Stimulated activated CD8-positive, alpha-beta memory T cell treated with anti-CD3 and anti-CD28 coated beads, Interleukin-4, amount 100 ng/mL, for 24 hours (primary cell): ENCODE results near the gene DCAF8L1.
"Not testable (repeated sequence)": the region's sequence is repeated elsewhere in the genome, so short reads cannot be mapped to it uniquely, and the experiment has no call there.

ENCODE experiments used
- DNase-seq: peaks from one replicate; pipeline ENCODE4 v3.0.0-alpha.2; 2020; ENCODE audit warnings: low read depth

Gene DCAF8L1

DNA sequence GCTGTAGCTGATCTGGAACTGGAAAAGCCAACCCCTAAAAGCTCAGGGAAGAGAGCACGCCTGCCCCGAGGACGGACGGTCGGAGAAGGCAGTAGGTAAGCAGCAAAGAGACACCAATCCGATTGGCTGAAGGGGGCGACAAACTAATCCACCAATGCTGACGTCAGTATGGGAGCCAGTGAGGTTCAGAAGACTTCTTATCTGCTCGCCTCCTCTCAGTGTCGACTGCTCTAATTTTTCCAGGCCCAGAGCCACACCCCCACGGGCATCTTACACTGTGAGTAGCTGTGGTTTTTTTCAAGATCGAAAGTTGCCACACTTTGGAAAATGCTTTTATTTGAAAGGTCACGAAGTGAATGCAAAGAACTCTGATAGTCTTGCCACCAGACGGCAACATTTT lies at the start of gene DCAF8L1:
Gene DCAF8L1, minus strand, starts transcription at position 101 of the 400 bp plus-strand sequence. CDS start 115 bp downstream, outside the sequence.
- DNase-seq, result no peak

DNA sequence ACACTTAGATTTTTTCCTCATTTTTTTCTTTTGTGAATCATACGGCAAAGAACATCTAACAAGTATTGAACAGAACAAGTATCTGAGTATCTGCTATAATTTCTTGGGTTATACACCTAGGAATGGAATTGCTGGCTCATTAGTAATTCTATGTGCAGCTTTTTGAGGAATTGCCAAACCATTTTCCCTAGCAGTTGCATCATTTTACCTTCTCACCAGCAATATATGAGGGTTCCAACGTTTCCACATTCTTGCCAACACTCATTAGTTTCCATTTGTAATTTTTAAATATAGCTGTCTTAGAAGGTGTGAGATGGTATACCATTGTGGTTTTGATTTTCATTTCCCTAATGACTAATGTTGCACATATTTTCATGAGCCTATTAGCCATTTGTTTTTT lies 41.1 kb upstream of the DCAF8L1 start:
- no peak for DNase-seq

DNA sequence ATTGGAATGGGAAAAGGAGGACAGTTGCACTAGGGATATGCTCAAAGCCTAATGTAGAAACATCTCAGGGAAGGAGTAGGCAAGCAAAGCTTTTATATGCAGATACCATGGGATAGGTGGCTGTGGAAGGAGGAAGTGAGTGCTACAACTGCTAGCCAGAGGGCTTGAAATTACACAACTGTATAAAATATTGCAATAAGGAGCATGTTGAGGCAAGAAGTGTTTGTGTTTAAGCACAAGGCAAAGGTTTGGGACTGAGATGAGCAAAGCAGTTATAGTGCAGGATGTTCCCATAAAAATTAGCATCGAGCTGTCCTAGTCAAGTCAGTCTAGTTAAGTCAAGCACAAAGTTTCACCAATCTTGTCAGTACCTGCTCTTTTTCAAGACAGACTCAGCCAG lies 35.6 kb upstream of the DCAF8L1 start:
- no peak for DNase-seq

DNA sequence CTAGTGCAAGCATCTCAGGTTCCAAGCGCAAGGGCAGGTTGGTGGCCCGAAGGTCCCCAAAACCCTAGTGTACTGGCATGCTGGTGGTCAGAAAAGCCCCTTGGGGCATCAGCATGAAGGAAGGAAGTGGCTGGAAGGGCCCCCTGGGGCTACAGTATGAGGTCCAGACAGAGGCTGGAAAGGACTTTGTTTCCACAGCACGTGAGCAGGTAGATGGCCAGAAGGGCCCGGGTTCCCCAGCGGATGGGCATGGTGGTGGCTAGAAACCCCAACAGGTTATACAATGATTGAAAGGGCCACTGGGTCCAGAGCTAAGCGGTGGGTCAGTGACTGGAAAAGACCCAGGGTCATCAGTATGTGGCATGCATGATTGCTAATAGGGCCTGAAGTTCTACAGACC lies 34.7 kb upstream of the DCAF8L1 start:
- no peak for DNase-seq

DNA sequence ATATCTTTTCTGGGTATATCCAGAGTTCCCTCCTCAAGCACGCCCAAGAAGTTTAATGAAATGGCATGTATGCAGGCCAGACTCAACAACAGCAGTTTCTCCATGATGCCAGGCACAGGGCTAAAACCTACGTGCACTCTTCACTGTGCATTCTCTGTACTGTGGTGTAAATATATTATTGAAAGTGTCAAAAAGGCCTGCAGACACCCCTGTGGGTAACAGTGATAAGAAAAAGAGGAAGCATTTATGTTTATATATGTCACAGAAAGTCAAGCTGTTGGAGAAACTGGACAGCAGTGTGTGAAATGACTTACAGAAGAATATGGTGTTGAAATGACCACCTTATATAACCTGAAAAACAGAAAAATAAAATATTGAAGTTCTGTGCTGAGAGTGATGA lies 29.6 kb upstream of the DCAF8L1 start:
- no peak for DNase-seq

DNA sequence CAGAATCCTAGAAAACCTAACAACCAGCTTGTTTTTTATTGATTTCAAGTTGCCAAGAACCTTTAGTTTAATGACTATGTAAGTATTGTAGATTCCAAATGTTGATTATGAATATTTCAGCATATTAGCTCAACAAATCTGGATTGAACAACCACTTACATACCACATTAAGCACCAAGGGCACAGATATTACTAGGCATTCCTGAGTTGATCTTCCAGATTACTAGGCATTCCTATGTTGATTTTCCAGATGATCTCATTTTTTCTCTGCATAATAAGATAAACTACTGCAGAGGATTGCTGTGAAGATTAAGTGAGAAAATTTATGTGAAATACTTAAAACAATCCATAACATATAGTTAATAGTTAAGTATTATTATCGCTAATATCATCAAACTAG lies 17.4 kb upstream of the DCAF8L1 start:
- no peak for DNase-seq

DNA sequence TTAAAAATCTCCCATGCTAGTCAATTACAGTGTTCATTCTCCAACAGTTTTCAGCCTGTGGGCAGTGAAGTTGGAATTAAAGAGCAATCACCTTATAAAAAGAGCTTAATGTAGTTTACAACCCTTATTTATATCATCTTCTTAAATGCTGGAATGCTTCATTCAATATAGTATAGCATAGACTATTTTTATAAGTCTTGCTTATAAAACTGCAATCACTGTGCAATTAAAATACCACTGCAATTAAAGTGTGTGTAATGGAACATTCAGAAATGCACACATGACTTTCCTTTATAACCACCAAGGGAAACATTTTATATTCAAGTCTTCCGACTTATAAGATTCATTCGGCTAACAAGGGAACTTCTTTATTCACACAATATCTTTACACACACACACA lies 16.4 kb upstream of the DCAF8L1 start:
- no peak for DNase-seq

DNA sequence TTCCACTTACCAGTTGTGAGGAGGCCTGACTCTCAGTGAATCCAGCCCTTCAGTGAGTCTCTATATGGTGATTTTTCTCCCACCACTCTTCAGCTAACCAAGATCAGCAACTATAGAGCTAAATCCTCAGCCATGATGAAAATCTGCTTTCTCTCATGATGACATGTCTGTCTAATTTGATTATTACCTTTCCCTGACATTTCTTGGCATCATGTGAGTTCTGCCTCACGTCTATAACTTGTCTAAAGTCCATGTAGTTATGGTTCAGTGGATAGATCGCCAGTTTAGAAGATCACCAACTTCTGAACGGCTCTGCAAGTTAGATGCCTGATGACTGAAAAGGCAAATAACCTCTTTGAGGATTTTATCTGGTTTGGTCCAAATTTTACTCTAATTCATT lies 14.9 kb upstream of the DCAF8L1 start:
- DNase-seq, result no peak

DNA sequence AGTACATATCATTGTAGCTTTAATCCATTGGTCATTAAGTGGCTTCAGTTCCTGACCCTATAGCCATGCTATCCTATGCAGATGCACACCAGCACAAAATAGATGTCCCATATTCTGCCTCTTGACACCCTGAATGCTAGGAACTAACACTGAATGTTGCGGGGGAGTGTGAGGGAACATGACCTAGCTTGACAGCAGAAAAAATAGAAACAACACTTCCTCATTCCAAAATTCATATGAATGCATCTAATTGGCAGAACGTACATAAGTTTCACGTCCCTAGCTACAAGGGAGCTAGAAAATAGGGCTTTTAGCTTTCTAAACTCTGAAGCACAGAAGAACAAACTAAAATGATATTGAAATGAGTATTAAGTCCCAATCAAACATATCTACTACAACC lies 14.4 kb upstream of the DCAF8L1 start:
- DNase-seq, result no peak

DNA sequence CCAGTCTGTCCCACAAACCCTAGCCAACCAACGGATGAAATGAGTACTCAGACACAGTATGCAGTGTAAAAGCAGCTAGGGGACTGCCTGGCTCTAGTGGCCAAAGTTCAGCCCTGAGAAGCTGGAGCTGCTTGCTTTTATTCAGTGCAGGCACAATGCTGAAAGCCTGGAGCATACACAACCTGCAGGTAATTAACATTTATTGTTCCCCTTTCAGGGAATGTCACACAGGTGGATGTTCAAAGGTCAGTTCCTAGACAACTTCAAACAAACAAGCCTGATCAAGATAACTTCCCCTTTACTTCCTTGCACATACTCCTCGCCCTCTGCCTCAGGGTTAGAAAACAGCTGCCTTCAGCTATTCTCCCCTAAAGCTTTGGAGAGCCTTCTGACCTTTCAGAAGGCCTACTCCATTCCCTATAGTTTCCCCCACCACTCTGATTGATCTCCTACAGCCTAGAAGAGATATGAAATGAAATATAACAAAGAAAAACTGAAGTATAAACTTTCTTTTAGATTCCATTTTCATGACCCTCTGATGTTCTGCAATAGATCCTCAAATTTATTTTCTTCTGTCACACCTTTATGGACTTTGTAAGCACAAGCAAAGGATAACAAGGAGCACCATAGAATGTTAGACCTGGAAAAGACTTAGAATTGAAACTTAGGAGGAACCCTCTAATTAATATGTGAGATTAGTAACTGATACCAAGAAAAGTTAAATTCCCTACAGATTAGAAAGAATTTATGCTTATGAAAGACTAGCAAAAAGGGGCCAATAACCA lies 6.8 kb upstream of the DCAF8L1 start:
- DNase-seq, result no peak

DNA sequence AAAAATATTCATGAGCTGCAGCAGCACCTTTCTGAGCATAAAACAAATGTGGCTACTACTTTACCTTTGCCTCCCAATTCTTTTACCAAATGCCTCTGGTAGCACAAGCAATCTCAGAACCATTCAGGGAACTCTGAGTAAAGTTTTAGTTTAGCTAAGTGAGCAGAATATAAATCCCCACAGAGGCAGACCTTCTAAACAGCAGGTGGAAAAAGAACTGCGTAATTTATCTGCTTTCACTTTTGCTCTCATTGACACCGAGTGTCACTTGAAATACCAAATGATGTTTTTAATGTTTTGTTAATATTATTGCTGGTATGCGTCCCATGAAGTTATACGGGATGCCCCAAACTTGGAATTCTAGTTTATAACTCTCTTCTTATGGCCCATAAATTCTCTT lies 4.3 kb downstream of the DCAF8L1 start:
- DNase-seq, result not testable (repeated sequence)

DNA sequence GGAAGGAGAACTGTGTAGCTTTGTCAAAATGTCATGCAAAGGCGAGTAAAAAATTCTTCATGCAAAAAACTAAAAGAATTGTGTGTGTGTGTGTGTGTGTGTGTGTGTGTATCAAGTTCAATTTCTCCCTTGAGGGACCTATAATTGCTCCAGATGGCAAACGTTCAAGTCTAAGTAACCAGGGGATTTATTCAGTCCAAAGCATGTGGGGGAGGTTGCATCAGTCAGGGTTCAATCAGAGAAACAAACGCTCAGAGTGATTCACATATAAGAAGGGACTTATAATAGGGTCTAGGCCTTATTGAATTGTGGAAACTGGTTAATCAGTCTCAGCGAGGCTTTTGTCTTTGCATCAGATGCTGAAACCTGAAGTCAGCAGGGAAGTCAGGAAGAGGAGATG lies 5.0 kb downstream of the DCAF8L1 start:
- no peak for DNase-seq

DNA sequence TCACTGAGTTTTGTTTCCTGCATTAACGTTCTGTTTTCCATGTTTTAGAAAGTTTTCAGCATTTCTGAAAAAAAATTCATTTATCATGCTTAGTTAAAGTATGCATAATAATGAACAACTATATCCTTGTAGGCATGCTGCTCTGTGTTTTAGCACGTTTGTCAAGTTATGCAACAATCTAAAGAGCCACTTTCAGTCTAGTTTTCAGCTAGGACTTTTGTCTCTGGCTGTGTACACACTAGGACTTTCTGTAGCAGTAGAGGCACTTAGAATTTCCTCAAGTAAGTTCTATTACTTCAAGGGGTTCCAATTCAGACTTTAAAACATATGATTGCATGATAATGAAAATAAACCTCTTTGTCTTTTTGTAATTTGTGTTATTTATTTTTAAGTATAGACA lies 12.4 kb downstream of the DCAF8L1 start:
- DNase-seq, result no peak

DNA sequence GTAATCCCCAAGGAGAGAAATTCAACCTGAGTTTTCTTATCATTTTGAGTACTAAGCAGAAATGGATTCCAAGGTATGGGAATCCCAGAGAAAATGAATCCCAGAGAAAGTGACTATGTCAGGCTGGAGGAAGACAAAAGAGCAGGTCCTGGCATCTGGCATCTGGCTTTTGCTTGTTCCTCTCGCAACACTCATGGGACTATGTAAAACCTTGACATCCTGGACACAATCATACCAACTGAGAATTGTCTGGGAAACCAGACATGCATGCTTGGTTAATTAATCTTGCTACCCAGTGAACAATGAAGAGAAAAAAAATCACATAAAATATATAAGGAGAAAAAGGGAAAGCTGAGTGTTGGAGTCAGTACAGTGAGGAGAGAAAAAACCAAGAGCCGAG lies 12.9 kb downstream of the DCAF8L1 start:
- DNase-seq, result no peak

DNA sequence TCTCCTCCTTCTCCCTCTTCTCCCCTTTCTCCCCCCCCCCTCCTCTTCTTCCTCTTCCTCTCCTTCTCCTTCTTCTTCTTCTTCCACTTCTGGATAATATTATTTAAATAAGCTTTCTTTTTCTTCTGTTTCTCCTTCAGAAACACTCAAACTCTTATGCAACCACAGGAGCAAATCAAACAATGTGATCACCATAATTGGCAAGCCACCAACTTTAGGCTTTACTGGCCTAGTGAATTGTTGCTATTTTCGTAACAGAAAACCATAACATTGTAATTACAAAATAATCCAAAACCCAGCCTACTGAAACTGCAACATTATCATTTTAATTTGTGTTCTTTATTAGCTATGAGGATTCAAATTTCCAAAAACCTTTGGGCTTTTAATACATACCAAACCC lies 14.3 kb downstream of the DCAF8L1 start:
- no peak for DNase-seq

DNA sequence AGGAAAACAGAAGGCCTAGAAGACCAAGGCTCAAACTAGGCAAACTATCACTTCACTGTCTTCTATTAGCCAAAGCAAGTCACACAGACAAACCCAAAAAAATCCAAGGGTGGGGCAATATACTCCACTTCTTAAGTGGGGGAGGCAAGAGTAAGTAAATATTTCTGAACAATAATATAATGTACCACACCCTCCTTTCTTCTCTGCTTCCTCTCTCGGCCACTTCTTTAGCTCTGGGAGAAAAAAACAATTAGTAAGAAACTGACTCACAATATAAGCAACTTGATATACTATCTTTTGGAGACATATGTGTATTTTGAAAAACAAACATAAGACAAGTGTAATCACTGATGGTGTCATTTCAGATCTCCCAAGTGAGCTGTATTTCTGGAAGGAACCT lies 14.8 kb downstream of the DCAF8L1 start:
- DNase-seq, result no peak

DNA sequence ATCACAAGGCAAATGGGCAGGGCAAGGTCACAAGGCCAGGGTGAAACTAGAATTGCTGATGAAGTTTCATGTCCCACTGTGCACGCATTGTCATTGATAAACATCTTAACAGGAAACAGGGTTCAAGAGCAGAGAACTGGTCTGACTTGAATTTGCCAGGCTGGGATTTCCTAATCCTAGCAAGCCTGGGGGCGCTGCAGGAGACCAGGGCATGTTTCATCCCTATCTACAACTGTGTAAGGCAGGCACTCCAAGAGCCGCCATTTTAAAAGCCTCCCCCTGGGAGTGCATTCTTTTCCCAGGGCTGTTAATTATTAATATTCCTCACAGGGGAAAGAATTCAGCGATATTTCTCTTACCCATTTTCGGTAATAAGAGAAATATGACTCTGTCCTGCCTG lies 15.9 kb downstream of the DCAF8L1 start:
- not testable (repeated sequence) for DNase-seq

DNA sequence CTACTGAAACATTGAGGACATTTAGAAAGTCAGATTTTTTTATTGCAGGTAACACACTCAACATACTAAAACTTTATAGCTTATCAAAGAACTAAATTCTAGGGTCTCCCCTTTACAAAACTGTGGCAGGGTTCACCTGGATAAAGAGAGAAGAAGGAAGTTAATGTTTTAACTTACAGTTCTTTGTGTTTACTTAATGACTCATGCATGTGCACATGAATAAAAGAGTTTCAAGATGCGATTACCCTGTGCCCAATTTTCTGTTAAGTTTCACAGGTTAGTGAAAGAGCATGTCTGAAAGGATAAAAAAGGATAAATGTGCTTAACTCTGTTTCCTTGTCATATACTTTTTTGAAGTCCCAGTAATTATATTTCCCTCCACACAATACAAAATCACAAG lies 16.8 kb downstream of the DCAF8L1 start:
- DNase-seq, result no peak

DNA sequence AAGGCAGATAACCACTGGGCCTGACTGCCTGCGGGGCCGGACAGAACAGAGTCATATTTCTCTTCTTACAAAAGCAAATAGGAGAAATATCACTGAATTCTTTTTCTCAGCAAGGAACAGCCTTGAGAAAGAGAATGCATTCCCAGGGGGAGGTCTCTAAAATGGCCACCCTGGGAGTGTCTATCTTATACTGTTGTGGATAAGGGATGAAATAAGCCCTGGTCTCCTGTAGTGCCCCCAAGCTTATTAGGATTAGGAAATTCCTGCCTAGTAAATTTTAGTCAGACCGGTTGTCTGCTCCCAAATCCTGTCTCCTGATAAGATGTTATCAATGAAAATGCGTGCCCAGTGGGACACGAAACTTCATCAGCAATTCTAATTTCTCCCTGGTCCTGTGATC lies 20.8 kb downstream of the DCAF8L1 start:
- DNase-seq, result not testable (repeated sequence)

DNA sequence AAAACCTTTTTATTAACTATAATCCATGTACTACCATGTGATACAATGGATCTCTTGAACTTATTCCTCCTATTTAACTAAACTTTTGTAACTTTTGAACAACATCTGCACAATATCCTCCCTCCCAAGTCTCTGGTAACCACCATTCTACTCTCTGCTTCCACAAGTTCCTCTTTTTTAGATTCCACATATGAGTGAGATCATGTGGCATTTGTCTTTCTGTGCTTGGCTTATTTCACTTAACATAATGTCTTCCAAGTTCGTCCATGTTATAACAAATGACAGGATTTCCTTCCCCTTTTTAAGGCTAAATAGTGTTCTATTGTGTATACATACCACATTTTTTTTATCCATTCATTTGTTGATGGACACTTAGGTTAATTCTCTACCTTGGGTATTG lies 28.1 kb downstream of the DCAF8L1 start:
- DNase-seq, result no peak

DNA sequence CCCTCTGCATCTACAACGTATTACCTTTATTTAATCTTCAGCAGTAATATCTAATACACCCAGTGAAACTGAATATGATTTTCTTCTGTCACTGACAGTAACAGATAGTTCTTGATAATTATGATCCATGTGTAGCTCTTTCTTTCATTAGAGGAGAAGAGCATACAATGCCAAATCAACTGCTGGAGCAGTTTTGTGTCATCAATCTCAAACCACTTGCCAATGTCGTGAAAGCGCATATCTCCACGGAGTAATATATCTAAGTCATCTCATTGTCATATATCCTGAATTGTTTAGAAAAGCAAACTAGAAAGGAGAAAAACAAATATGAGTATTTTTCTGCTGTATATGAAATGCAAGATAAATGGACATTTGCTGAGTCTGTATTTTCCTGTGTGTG lies 47.9 kb downstream of the DCAF8L1 start:
- DNase-seq, result no peak
